Adrenal gland (tissue), 5 donors: ENCODE results near the gene DPM2.

Experiments used
- CTCF ChIP-seq, 6 experiments: fragments of 450-650 bp in 4 of 6; fragments of 200-600 bp in 2 of 6; sonication (generic) in 1 of 6; IDR thresholded peaks; 1 replicate in 5 of 6; 2 replicates in 1 of 6; pipeline versions ENCODE4 v1.5.1 to v1.8.0; 2016 to 2021; ENCODE audit warnings: antibody characterized with exemption in 6 of 6, mild to moderate bottlenecking in 2 of 6, moderate library complexity in 1 of 6
- POLR2A ChIP-seq, 2 donors: fragments of 450-650 bp; IDR thresholded peaks; one replicate each; pipeline ENCODE4 v1.6.1; 2017; ENCODE audit warnings: antibody characterized with exemption in 2 of 2, mild to moderate bottlenecking in 2 of 2, moderate library complexity in 1 of 2
- donor health status: DM: no; HTN: no; CAD: no.

GRCh38 chr9:127975376-127976315 lies 38.0 kb upstream of the DPM2 start:
- TF ChIP-seq CTCF (IDR thresholded peaks at IDR 0.05), result no peak
- TF ChIP-seq POLR2A (IDR thresholded peaks at IDR 0.05), result no peak
